Skeletal muscle tissue (tissue), 4 donors: ENCODE data around the gene NDUFB5. TPM values are rescaled to one million over a fixed set of nuclear protein-coding genes. Genes with fewer than 3 reads are reported as not detected.

Experiments used
- H3K27ac ChIP-seq: one replicate; pipeline ENCODE4 v1.7.0; 2013; ENCODE audit warnings: mild to moderate bottlenecking, low read depth, low read length, inconsistent platforms
- H3K27me3 ChIP-seq, 3 donors: one replicate each; pipeline ENCODE4 v1.7.0; 2013; ENCODE audit warnings: low read length in 3 of 3; ENCODE audit not compliant: control insufficient read depth in 3 of 3, insufficient read depth in 3 of 3
- H3K36me3 ChIP-seq, 3 donors: one replicate each; pipeline ENCODE4 v1.7.0; 2013; ENCODE audit warnings: low read length in 3 of 3; ENCODE audit not compliant: control insufficient read depth in 3 of 3, insufficient read depth in 3 of 3
- H3K4me1 ChIP-seq, 3 donors: one replicate each; pipeline ENCODE4 v1.7.0; 2013; ENCODE audit warnings: low read length in 3 of 3, mild to moderate bottlenecking in 3 of 3; ENCODE audit not compliant: control insufficient read depth in 3 of 3, insufficient read depth in 3 of 3
- H3K4me3 ChIP-seq, 3 donors: one replicate each; pipeline ENCODE4 v1.7.0; 2013; ENCODE audit warnings: low read length in 3 of 3
- H3K9ac ChIP-seq, 3 donors: one replicate each; pipeline ENCODE4 v1.7.0; 2013; ENCODE audit warnings: low read length in 3 of 3, mild to moderate bottlenecking in 3 of 3, moderate library complexity in 2 of 3, low read depth in 1 of 3
- H3K9me3 ChIP-seq, 3 donors: one replicate each; pipeline ENCODE4 v1.7.0; 2013; ENCODE audit warnings: low read length in 3 of 3; ENCODE audit not compliant: control insufficient read depth in 3 of 3
- total RNA-seq: library from RNA; depleted of rRNA; stranded (reverse); fragments of >200 nt; gene quantifications from one replicate; pipeline ENCODE4 v1.2.3, GENCODE V29; 2014
- donor health status: Osteomylitis.

NDUFB5 gene
- 288 TPM for total RNA-seq

DNA sequence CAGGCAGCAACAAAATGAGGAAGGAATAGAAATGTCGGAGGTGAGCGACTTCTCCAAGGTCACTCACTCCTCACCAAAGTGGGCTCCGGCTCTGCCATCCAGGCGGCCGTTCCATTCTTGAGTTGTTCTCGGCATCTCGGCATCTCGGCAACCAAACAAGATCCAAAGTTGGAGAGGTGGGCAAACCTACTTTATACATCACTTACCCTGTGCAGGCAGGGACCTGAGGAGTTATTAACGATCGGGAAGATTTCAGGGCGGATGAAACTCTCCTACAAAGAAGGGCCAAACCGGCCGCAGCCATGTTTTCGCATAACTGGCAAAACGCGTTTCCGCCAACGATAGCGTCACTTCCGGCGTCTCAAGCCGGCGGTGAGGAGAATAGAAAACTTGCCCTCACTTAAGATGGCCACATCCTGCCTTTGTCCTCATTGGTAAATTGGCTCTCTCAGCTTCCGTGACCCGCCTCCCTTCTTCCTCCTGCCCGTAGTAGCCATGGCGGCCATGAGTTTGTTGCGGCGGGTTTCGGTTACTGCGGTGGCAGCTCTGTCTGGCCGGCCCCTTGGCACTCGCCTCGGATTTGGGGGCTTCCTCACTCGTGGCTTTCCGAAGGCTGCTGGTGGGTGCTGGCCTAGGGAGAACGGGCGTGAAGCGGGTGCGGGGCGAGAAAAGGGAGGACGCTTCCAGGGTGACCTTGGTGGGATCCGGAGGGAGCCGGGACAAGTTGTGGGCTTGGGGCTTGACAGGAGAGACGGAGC lies at the start of gene NDUFB5, which contains the start of gene MRPL47:
Gene NDUFB5 (plus strand): TSS at position 474 of the 758 bp plus-strand sequence. CDS start 22 bp downstream, at position 496.
Gene MRPL47 (minus strand): TSS at position 318 of the 758 bp plus-strand sequence. CDS start 14 bp downstream, at position 304.
- no peaks in the 10 kb centered on the region for H3K9me3 ChIP-seq
- peaks cover 6 to 26% (median 16%) of the 10 kb centered on the region in 3 donors for H3K4me1 ChIP-seq
- peaks cover 7 to 24% (median 18%) of the 10 kb centered on the region in 3 donors for H3K36me3 ChIP-seq
- H3K27ac ChIP-seq: peak within 1 kb of the TSS; percentile 92
- no peaks in the 10 kb centered on the region for H3K27me3 ChIP-seq
- peak within 1 kb of the TSS; percentile 89 to 99 (median 95) for H3K4me3 ChIP-seq
- H3K9ac ChIP-seq: peak within 1 kb of the TSS; percentile 93 to 97 (median 97)

GRCh38 chr3:179558742-179559364 lies 45.7 kb upstream of the NDUFB5 start:
- H3K4me1 ChIP-seq: peaks cover 2 to 4% (median 4%) of the 10 kb centered on the region in 3 donors
- no peak overlapping the region for H3K4me3 ChIP-seq
- H3K27ac ChIP-seq: no peak overlapping the region
- no peaks in the 10 kb centered on the region for H3K36me3 ChIP-seq
- no peak overlapping the region for H3K9ac ChIP-seq
- H3K27me3 ChIP-seq: no peaks in the 10 kb centered on the region
- no peaks in the 10 kb centered on the region for H3K9me3 ChIP-seq

DNA sequence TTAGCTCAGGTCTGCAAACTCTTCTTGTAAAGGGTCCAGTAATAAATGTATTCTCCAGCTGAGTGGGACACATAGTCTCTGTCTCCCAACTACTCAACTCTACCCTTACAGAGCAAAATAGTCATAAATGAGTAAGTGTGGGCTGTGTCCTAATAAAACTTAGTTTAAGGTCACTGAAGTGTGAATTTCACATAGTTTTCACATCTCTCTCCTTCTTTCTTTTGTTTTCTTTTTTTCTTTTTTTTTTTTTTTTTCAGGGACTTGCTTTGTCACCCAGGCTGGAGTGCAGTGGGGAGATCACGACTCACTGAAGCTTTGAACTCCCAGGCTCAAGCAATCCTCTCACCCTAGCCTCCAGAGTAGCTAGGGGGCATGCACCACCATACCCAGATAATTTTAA lies 43.8 kb upstream of the NDUFB5 start:
- Histone ChIP-seq H3K27me3 (no peaks in the 10 kb centered on the region), H3K9ac (no peak overlapping the region), H3K27ac (no peak overlapping the region), H3K4me3 (no peak overlapping the region), H3K4me1 (peaks cover 5 to 7% (median 7%) of the 10 kb centered on the region in 3 donors), H3K36me3 (no peaks in the 10 kb centered on the region), H3K9me3 (no peaks in the 10 kb centered on the region)

GRCh38 chr3:179562591-179563270 lies 41.9 kb upstream of the NDUFB5 start, which contains the start of gene ACTL6A:
ACTL6A (plus strand) TSS chr3:179562926; CDS start chr3:179563093, 167 bp downstream.
- Histone ChIP-seq H3K4me3 (peak within 1 kb of the TSS; percentile 90 to 98 (median 93)), H3K27me3 (no peaks in the 10 kb centered on the region), H3K36me3 (no peaks in the 10 kb centered on the region), H3K9ac (peak within 1 kb of the TSS; percentile 82 to 86 (median 84)), H3K4me1 (peaks cover 5 to 7% (median 7%) of the 10 kb centered on the region in 3 donors), H3K27ac (peak within 1 kb of the TSS; percentile 68), H3K9me3 (no peaks in the 10 kb centered on the region)

- peak overlapping the region; percentile 68 for H3K27ac ChIP-seq
- peaks cover 5 to 7% (median 7%) of the 10 kb centered on the region in 3 donors for H3K4me1 ChIP-seq
- H3K36me3 ChIP-seq: no peaks in the 10 kb centered on the region
- peak overlapping the region; percentile 90 to 98 (median 93) for H3K4me3 ChIP-seq
- no peaks in the 10 kb centered on the region for H3K27me3 ChIP-seq
- H3K9ac ChIP-seq: peak overlapping the region; percentile 79 to 84 (median 83)
- H3K9me3 ChIP-seq: no peaks in the 10 kb centered on the region
Observed at GRCh38 chr3:179563271-179563783, 41.3 kb upstream of the NDUFB5 start.

GRCh38 chr3:179565496-179565895 lies 39.1 kb upstream of the NDUFB5 start:
- Histone ChIP-seq H3K9ac (peak overlapping the region in 1 of 3 donors; percentile 14), H3K9me3 (no peaks in the 10 kb centered on the region), H3K4me1 (peaks cover 5 to 7% (median 7%) of the 10 kb centered on the region in 3 donors), H3K36me3 (peaks cover 0 to 8% (median 6%) of the 10 kb centered on the region in 3 donors), H3K27ac (no peak overlapping the region), H3K4me3 (no peak overlapping the region), H3K27me3 (no peaks in the 10 kb centered on the region)

- H3K27me3 ChIP-seq: no peaks in the 10 kb centered on the region
- H3K36me3 ChIP-seq: peaks cover 11 to 40% (median 32%) of the 10 kb centered on the region in 3 donors
- H3K27ac ChIP-seq: no peak overlapping the region
- H3K4me3 ChIP-seq: no peak overlapping the region
- H3K4me1 ChIP-seq: no peaks in the 10 kb centered on the region
- H3K9me3 ChIP-seq: no peaks in the 10 kb centered on the region
- H3K9ac ChIP-seq: no peak overlapping the region
Observed at GRCh38 chr3:179580992-179581391, 23.6 kb upstream of the NDUFB5 start.

DNA sequence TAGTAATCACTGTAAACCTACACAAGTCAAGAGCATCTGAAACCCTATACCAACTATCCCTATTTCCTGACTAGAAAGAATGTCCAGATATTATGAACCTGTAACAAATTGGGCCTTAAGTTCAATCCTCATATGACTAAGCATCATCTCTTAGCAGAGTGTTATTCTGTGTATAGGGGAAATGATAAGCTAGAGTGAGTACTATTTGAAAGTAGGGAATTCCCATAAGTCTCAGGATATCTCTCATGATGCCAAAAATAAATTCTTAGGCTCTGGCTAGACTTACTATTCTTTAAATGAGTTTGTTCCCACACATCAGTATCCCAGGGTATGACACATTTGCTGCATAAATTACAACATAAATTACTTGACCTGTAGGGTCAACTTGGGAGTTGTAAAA lies 15.5 kb upstream of the NDUFB5 start:
- Histone ChIP-seq H3K9ac (no peak overlapping the region), H3K27ac (no peak overlapping the region), H3K4me1 (no peaks in the 10 kb centered on the region), H3K27me3 (no peaks in the 10 kb centered on the region), H3K9me3 (no peaks in the 10 kb centered on the region), H3K4me3 (no peak overlapping the region), H3K36me3 (peaks cover 20 to 58% (median 37%) of the 10 kb centered on the region in 3 donors)

- no peak overlapping the region for H3K27ac ChIP-seq
- no peaks in the 10 kb centered on the region for H3K4me1 ChIP-seq
- H3K9ac ChIP-seq: no peak overlapping the region
- H3K4me3 ChIP-seq: no peak overlapping the region
- peaks cover 26 to 63% (median 34%) of the 10 kb centered on the region in 3 donors for H3K36me3 ChIP-seq
- H3K27me3 ChIP-seq: no peaks in the 10 kb centered on the region
- no peaks in the 10 kb centered on the region for H3K9me3 ChIP-seq
Observed at GRCh38 chr3:179590669-179591068, 13.9 kb upstream of the NDUFB5 start.
